Fibroblast of mammary gland (primary cell): ENCODE results near the gene SLX4IP.

Experiments
- DNase-seq: peaks from one replicate; pipeline ENCODE4 v3.0.0-alpha.2; 2010; ENCODE audit warnings: low read depth
- H3K4me3 ChIP-seq: 2 replicates; pipeline ENCODE4 v1.5.1; 2011; ENCODE audit warnings: low read depth, mild to moderate bottlenecking, low read length, moderate library complexity; ENCODE audit not compliant: control insufficient read depth
- TF ChIP-seq, protein P1 (sequence below): conservative IDR thresholded peaks from 2 replicates; pipeline ENCODE4 v1.5.1; 2011; ENCODE audit warnings: low read depth, low read length, inconsistent platforms; ENCODE audit not compliant: control insufficient read depth, insufficient read depth

Gene SLX4IP

DNA sequence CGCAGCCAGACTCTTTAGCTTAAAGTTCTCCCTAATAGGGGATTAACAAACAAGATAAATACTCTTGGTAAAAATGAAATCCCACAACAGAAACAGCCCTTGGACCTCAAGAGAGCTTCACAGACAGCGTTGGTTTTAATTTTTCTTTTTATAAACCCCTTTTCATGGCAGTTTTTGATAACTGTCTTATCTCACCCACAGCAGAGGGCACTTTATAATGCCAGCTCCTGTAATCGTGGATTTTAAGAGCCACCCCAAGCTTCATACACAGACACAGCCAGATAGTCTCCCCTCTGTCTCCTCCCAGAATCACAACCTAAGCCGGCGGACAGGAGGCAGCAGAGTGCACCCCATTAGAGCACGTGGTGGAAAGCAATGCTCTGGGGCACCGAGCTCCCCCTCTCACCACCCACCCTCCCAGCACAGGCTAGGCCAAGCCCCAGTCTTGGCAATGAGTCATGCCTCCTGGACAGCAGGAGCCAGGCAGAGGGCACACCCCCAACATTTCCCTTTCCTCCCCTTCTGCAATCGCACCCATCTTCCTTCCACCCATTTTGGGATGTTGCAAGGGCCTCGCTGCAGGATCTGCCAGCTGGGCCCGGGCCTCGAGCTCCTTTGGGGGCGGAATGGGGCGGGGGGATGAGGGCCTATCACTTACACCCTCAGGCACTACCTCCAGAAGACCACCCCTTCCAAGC is 236.3 kb downstream of the SLX4IP start:
- DNase-seq, result peak; percentile 94
- TF ChIP-seq, protein P1, sequence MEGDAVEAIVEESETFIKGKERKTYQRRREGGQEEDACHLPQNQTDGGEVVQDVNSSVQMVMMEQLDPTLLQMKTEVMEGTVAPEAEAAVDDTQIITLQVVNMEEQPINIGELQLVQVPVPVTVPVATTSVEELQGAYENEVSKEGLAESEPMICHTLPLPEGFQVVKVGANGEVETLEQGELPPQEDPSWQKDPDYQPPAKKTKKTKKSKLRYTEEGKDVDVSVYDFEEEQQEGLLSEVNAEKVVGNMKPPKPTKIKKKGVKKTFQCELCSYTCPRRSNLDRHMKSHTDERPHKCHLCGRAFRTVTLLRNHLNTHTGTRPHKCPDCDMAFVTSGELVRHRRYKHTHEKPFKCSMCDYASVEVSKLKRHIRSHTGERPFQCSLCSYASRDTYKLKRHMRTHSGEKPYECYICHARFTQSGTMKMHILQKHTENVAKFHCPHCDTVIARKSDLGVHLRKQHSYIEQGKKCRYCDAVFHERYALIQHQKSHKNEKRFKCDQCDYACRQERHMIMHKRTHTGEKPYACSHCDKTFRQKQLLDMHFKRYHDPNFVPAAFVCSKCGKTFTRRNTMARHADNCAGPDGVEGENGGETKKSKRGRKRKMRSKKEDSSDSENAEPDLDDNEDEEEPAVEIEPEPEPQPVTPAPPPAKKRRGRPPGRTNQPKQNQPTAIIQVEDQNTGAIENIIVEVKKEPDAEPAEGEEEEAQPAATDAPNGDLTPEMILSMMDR, result peak; percentile 63
- peak overlapping the region; percentile 60 for H3K4me3 ChIP-seq

DNA sequence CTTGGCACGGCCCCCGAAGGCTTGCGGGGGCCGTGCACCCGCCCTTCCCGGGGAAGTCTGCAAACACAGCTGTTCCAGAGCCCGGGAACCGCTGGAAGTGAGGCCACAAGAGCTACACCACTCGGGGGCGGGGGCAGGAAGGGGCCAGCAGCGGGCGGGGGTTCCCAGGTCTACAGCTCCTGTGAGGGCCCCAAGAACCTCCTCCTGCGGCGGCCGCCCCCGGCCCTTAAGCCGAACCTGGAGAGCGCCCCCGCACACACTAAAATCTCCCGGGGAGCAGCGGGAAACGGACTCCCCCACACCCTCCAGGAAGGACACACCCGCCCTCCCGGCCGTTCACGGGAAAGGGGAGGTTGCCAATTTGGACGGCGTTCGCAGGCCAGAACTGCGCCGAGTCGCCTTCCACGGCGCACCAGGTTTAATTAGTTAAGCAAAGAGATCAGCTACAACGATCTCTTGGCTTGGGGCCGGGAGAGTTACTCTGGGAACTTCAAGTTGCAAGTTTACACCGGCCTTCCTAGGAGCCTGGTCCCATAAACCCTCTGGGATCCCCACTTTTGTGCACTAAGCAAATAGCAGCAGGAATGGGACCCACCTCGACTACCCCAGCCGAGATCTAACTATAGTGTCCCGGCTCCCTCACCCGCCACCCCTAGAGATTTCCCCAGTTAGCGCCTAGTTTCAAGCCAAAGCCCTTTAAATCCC is 237.0 kb downstream of the SLX4IP start:
- TF ChIP-seq, protein P1, result no peak
- peak; percentile 67 for DNase-seq

DNA sequence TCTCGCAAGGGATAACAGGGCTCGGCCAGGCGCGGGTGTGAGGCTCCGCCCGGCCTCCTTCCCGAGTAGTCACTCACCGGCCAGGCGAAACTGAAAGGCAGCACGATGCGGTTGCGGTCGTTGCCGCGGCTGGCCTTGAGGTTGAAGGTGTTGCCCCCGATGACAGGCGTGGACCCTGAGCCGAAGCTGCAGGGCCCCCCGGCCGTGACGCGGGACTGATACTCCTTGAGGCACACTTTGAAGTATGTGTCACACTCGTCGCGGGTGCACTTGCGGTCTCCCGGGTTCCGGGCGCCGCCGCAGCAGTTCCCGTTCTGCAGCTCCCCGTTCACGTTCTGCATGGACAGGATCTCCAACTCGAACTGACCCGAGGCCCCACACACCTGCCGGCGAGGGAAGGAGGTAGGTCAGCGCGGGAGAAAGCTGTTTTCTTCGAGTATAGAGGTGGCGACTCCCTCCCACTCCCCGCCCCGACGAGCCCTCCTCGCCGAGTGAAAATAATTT is 237.6 kb downstream of the SLX4IP start:
- peak; percentile 66 for DNase-seq
- TF ChIP-seq, protein P1, result no peak
- peak overlapping the region; percentile 60 for H3K4me3 ChIP-seq

More for the DNA sequence above, 237.0 kb downstream of the SLX4IP start:
- peak overlapping the region; percentile 60 for H3K4me3 ChIP-seq

DNA sequence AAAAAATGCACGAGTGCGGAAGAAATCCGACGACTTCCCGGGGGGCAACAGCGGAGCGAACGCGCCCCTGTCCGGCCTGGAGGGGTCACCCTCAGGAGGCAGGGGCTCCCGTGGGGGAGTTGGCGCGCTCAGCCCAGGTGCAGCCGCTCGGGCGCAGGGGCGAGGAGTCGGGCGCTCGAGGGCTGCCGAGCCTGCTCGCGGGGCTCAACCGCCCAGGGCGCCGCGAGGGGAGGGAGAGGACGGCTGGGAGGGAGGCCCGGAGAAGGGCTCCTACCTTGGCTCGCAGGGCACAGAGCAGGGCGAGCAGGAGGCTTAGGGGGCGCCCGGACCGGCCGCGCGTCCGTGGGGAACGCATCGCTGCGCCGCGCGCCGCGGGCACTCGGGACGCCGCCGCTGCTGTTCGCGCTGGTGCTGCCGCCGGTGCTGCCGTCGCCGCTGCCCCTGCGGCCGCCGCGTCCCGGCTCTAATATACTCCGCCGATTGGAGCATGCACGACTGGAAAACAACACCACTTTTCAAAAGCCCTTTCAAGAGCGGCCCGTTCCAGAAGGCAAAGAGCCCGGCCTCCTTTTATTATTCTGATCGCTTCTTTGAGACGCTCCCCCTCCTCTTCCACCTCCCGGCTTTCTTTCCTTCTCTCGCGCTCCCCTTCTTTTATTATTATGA is 238.2 kb downstream of the SLX4IP start:
- no peak for DNase-seq
- peak overlapping the region; percentile 60 for H3K4me3 ChIP-seq
- TF ChIP-seq, protein P1, result no peak

DNA sequence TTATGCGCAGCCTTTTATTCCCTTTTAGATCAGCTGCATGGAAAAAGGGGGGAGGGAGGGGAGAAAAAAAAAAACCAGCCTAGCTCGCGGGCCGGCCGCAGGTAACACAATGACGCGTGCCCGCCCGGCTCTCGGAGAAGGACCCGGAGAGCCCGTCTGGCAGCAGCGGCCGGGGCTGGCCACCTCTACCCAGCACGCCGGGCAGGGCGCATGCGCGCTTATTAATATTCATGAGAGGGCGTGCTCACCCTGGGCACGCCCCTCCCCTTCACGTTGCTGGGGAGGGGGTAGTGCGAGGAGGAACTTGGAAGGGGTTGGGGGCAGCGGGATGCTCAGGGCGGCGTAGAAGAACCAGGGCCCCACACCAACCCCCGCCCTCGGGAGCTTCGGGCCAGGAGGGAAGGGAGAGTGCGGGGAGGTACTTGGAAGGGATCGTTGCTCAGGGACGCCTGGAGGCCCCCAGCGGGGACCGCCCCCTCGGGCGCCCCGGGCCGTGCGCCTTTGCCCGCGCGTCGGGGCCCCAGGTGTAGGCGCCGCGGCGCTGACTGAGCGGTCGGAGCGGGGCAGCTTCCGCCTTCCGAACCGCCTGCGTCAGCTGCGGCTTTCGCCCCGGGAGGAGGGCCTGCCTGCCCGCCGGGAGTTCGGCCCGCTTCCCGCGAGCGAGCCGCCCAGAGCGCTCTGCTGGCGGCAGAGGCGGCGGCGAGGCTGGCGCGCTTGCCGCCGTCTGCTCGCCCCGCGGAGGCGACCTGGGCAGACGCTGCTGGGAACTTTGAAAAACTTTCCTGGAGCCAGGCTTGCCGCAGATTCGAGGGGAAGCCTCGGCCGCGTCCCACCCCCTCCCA is 239.0 kb downstream of the SLX4IP start, which contains the start of gene JAG1:
Gene JAG1 (minus strand): TSS at position 158 of the 842 bp plus-strand sequence. CDS start 469 bp downstream, outside the sequence.
- TF ChIP-seq, protein P1, result no peak
- peak within 1 kb of the TSS; percentile 60 for H3K4me3 ChIP-seq
- peak; percentile 85 for DNase-seq
